Peyer's patch (tissue), 4 donors: ENCODE results near the gene UBAC2. TPM values are rescaled to one million over a fixed set of nuclear protein-coding genes. Genes with fewer than 3 reads are reported as not detected.

Source experiments
- DNase-seq, 3 donors: peaks; one replicate each; pipeline ENCODE4 v3.0.0-alpha.2; 2017 to 2019
- H3K27ac ChIP-seq, 4 donors: fragments of 200-600 bp; sonication (generic); one replicate each; pipeline ENCODE4 v1.5.1; 2016 to 2019
- H3K27me3 ChIP-seq, 2 donors: fragments of 200-600 bp; sonication (generic); one replicate each; pipeline ENCODE4 v1.5.1; 2019
- H3K36me3 ChIP-seq, 3 donors: fragments of 200-600 bp; sonication (generic); one replicate each; pipeline ENCODE4 v1.5.1; 2016 to 2019
- H3K4me1 ChIP-seq, 4 donors: fragments of 200-600 bp; sonication (generic); one replicate each; pipeline ENCODE4 v1.5.1; 2016 to 2019
- H3K4me3 ChIP-seq, 4 donors: fragments of 200-600 bp; sonication (generic); 1 replicate in 3 of 4; 2 replicates in 1 of 4; pipeline ENCODE4 v1.5.1; 2016 to 2019; ENCODE audit warnings: mild to moderate bottlenecking in 1 of 4
- H3K9me3 ChIP-seq, 4 donors: fragments of 200-600 bp; sonication (generic); one replicate each; pipeline ENCODE4 v1.5.1; 2016 to 2019; ENCODE audit warnings: mild to moderate bottlenecking in 1 of 4
- POLR2A ChIP-seq, 2 donors: fragments of 450-650 bp; IDR thresholded peaks; one replicate each; pipeline ENCODE4 v1.5.1; 2017; ENCODE audit warnings: antibody characterized with exemption in 2 of 2, mild to moderate bottlenecking in 2 of 2, moderate library complexity in 2 of 2
- total RNA-seq, 4 donors: library from RNA; depleted of rRNA; stranded (reverse); fragments of >200 nt; gene quantifications; one replicate each; pipeline ENCODE4 v1.1.0, GENCODE V29; 2016
- TF ChIP-seq, protein P1 (sequence below), 6 experiments: fragments of 450-650 bp in 4 of 6; fragments of 200-600 bp in 2 of 6; sonication (generic) in 1 of 6; IDR thresholded peaks; one replicate each; pipeline ENCODE4 v1.5.1; 2017 to 2019; ENCODE audit warnings: antibody characterized with exemption in 6 of 6, mild to moderate bottlenecking in 3 of 6, moderate library complexity in 1 of 6

The UBAC2 gene
- total RNA-seq, 4 donors from 2014 or later, result 38.8 to 67.8 (median 63.4) TPM

DNA sequence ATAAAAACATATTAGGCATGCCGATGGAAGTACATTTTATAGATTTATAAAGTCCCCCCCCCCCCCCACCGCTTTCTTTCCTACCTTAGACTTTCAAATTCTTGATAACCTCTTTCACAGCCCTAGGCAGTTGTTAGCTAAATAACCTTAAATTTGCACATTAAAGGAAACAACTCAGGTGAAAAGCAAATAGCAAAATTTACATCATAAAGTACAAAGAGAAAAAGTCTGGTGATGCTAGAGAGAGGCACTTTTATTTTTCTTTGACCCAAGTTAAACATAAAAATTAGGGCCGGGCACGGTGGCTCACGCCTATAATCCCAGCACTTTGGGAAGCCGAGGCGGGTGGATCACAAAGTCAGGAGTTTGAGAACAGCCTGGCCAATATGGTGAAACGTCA, 15.0 kb upstream of the UBAC2 start:
- DNase-seq, result no peak
- Histone ChIP-seq H3K27me3 (no peaks in the 10 kb centered on the region), H3K36me3 (no peaks in the 10 kb centered on the region), H3K4me1 (no peaks in the 10 kb centered on the region), H3K9me3 (peaks cover 0 to 5% (median 0%) of the 10 kb centered on the region in 4 donors), H3K4me3 (no peak overlapping the region), H3K27ac (no peak overlapping the region)
- TF ChIP-seq, protein P1, sequence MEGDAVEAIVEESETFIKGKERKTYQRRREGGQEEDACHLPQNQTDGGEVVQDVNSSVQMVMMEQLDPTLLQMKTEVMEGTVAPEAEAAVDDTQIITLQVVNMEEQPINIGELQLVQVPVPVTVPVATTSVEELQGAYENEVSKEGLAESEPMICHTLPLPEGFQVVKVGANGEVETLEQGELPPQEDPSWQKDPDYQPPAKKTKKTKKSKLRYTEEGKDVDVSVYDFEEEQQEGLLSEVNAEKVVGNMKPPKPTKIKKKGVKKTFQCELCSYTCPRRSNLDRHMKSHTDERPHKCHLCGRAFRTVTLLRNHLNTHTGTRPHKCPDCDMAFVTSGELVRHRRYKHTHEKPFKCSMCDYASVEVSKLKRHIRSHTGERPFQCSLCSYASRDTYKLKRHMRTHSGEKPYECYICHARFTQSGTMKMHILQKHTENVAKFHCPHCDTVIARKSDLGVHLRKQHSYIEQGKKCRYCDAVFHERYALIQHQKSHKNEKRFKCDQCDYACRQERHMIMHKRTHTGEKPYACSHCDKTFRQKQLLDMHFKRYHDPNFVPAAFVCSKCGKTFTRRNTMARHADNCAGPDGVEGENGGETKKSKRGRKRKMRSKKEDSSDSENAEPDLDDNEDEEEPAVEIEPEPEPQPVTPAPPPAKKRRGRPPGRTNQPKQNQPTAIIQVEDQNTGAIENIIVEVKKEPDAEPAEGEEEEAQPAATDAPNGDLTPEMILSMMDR (IDR thresholded peaks at IDR 0.05), result no peak
- TF ChIP-seq POLR2A (IDR thresholded peaks at IDR 0.05), result no peak

DNA sequence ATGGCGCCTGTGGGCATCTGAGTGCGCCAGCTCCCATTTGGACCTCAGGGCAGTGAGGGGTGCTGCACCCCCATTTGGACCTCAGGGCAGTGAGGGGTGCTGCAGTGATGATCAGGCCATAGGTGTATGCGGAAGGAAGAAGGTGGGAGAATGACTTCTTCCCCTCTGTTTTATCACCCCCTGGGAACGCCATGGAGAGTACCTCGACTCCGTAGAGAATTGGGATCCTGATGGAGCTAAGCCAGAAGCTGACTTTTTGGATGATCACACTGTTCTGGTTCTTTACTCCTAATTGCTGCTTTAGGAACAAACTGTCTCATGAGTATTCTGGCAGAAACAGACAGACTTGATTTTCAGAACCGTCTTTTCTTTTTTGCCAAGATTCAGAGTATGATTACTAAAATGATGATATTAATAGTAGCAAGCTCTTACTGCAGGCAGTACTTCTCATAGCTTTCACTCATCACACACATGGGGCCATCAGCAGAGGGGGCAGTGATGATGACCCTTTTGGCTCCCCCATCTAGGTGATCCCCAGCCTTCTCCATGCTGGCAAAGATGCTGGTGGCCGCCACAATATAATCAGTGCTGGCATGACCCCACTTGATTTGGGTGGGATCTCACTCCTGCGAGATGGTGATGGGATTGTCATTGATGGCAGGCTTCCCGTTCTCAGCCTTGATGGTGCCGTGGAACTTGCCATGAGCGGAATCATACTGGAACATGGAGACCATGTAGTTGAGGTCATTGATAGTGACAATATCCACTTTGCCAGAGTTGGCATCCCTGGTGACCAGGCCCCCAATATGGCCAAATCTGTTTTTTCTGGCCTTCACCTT, 10.3 kb upstream of the UBAC2 start:
- H3K9me3 ChIP-seq, result no peaks in the 10 kb centered on the region
- peak overlapping the region in 2 of 4 donors; percentile 9 to 35 for H3K27ac ChIP-seq
- no peaks in the 10 kb centered on the region for H3K27me3 ChIP-seq
- TF ChIP-seq, protein P1 (IDR thresholded peaks at IDR 0.05), result no peak
- no peak for TF ChIP-seq POLR2A (IDR thresholded peaks at IDR 0.05)
- no peaks in the 10 kb centered on the region for H3K36me3 ChIP-seq
- H3K4me3 ChIP-seq, result no peak overlapping the region
- no peak for DNase-seq
- H3K4me1 ChIP-seq, result peaks cover 0 to 13% (median 2%) of the 10 kb centered on the region in 4 donors

DNA sequence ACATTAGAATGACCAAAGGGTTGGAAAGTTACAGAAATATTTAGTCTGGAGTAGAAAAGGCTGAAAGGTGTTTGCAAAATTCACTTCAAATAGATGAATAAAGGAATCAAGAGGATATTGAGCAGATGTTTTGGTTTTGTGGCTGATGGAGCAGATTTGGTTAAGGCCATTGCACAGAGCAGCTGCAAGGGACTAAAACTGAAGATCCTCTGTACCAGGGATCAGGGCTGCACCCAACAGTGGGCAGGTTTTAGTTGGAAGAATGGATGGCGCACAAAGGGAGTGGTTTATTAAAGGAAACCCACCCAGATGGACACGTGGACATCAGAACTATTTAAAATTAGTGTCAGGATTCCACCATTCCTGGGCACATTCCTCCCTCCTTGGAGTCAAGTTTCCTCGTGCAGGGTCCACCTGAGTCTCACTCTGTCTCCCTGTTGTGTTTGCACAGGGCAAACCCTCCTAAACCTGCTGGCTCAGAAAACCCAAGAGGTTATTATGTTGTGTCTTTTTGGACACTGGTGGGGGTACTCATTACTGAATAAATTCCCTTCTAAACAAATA, 9.2 kb upstream of the UBAC2 start:
- Histone ChIP-seq H3K36me3 (no peaks in the 10 kb centered on the region), H3K27ac (peak overlapping the region in 2 of 4 donors; percentile 45 to 64), H3K4me1 (peaks cover 0 to 13% (median 2%) of the 10 kb centered on the region in 4 donors), H3K27me3 (no peaks in the 10 kb centered on the region), H3K9me3 (no peaks in the 10 kb centered on the region), H3K4me3 (no peak overlapping the region)
- TF ChIP-seq, protein P1 (IDR thresholded peaks at IDR 0.05), result no peak
- no peak for TF ChIP-seq POLR2A (IDR thresholded peaks at IDR 0.05)
- no peak for DNase-seq

DNA sequence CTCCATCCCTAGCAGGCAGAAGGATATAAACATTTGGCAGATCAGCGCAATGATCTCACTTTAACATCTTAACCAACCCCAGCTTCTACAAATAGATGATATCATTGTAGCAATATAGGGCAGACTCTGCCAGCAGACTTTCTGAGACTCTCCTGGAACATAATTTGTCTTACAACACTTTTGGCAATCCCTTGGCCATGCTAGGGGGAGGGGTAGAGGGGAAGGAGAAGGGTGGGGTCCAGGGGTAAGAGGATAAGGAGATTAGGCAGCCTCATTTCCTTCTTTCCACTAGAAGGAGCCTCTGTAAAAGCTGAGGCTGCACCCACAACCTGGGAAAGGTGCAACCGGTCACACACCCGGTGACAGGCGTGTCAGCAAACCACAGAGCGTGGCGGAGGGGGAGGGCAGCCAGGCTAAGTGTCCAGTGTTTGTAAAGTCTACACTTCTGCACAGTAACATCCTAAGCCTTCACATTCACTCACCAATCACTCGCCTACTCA, 8.7 kb upstream of the UBAC2 start:
- TF ChIP-seq, protein P1 (IDR thresholded peaks at IDR 0.05), result no peak
- TF ChIP-seq POLR2A (IDR thresholded peaks at IDR 0.05), result no peak
- peak overlapping the region in 2 of 4 donors; percentile 45 to 64 for H3K27ac ChIP-seq
- no peak for DNase-seq

DNA sequence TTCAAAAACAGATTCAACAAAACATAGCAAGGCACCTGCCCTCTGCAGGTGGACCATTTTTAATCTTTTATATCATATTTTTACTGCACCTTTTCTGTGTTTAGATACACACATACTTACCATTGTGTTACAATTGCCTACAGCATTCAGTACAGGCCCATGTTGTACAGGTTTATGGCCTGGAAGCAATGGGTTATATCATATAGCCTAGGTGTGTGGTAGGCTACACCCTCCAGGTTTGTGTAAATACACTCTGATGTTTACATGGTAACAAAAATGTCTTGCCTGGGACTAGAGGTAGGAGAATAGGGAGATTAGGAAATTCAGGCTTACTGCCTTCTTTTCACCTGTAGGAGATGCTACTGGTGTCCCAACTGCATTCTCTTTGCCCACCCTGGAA, 8.2 kb upstream of the UBAC2 start:
- DNase-seq, result no peak
- Histone ChIP-seq H3K27ac (peak overlapping the region in 2 of 4 donors; percentile 45 to 64), H3K9me3 (no peaks in the 10 kb centered on the region), H3K4me3 (no peak overlapping the region), H3K4me1 (peaks cover 0 to 18% (median 2%) of the 10 kb centered on the region in 4 donors), H3K27me3 (no peaks in the 10 kb centered on the region), H3K36me3 (no peaks in the 10 kb centered on the region)
- TF ChIP-seq, protein P1 (IDR thresholded peaks at IDR 0.05), result no peak

More for the DNA sequence above, 8.7 kb upstream of the UBAC2 start:
- Histone ChIP-seq H3K27me3 (no peaks in the 10 kb centered on the region), H3K9me3 (no peaks in the 10 kb centered on the region), H3K4me1 (peaks cover 0 to 13% (median 2%) of the 10 kb centered on the region in 4 donors), H3K36me3 (no peaks in the 10 kb centered on the region), H3K4me3 (no peak overlapping the region)
